Neutrophil (primary cell): ENCODE measurements around the gene CD55.

Experiments
- H3K27ac ChIP-seq: fragments of 200-600 bp; sonication (generic); 2 replicates; pipeline ENCODE4 v1.5.1; 2016; ENCODE audit warnings: mild to moderate bottlenecking, moderate library complexity
- H3K27me3 ChIP-seq: fragments of 200-600 bp; sonication (generic); 2 replicates; pipeline ENCODE4 v1.6.0; 2016; ENCODE audit warnings: mild to moderate bottlenecking
- H3K36me3 ChIP-seq: fragments of 200-600 bp; sonication (generic); 2 replicates; pipeline ENCODE4 v1.5.1; 2017
- H3K4me1 ChIP-seq, 2 experiments: fragments of 200-600 bp in 1 of 2; sonication (generic) in 1 of 2; 1 replicate in 1 of 2; 2 replicates in 1 of 2; pipeline versions ENCODE4 v1.5.1 to v1.6.1; 2013 to 2016; ENCODE audit warnings: low read depth in 1 of 2, low read length in 1 of 2, mild to moderate bottlenecking in 1 of 2, moderate library complexity in 1 of 2; ENCODE audit not compliant: control insufficient read depth in 1 of 2, insufficient read depth in 1 of 2
- H3K4me3 ChIP-seq, 2 experiments: fragments of 200-600 bp in 1 of 2; sonication (generic) in 1 of 2; 1 replicate in 1 of 2; 2 replicates in 1 of 2; pipeline ENCODE4 v1.5.1; 2013 to 2016; ENCODE audit warnings: low read depth in 1 of 2, low read length in 1 of 2, mild to moderate bottlenecking in 1 of 2, moderate library complexity in 1 of 2
- H3K9me3 ChIP-seq: fragments of 200-600 bp; sonication (generic); 2 replicates; pipeline ENCODE4 v1.5.1; 2016
- CTCF ChIP-seq: fragments of 200-600 bp; sonication (generic); IDR thresholded peaks from 2 replicates; pipeline ENCODE4 v1.5.1; 2016; ENCODE audit warnings: antibody characterized with exemption

The CD55 gene

GRCh38 chr1:207389728-207390464, 68.4 kb downstream of the CD55 start:
- Histone ChIP-seq H3K27ac (no peak overlapping the region), H3K4me3 (no peak overlapping the region), H3K9me3 (no peaks in the 10 kb centered on the region), H3K36me3 (no peaks in the 10 kb centered on the region), H3K27me3 (no peaks in the 10 kb centered on the region), H3K4me1 (no peaks in the 10 kb centered on the region)
- TF ChIP-seq CTCF = no peak

GRCh38 chr1:207393610-207394009, 72.1 kb downstream of the CD55 start:
- no peak for TF ChIP-seq CTCF
- Histone ChIP-seq H3K27me3 (no peaks in the 10 kb centered on the region), H3K36me3 (no peaks in the 10 kb centered on the region), H3K27ac (no peak overlapping the region), H3K4me1 (no peaks in the 10 kb centered on the region), H3K9me3 (no peaks in the 10 kb centered on the region), H3K4me3 (no peak overlapping the region)

- Histone ChIP-seq H3K27ac (no peak overlapping the region), H3K36me3 (no peaks in the 10 kb centered on the region), H3K9me3 (no peaks in the 10 kb centered on the region), H3K4me3 (no peak overlapping the region), H3K4me1 (no peaks in the 10 kb centered on the region), H3K27me3 (no peaks in the 10 kb centered on the region)
- TF ChIP-seq CTCF = no peak
Observed at GRCh38 chr1:207396168-207396746, 74.8 kb downstream of the CD55 start.

- H3K27me3 ChIP-seq = no peaks in the 10 kb centered on the region
- no peak overlapping the region for H3K4me3 ChIP-seq
- no peaks in the 10 kb centered on the region for H3K36me3 ChIP-seq
- H3K27ac ChIP-seq = no peak overlapping the region
- no peaks in the 10 kb centered on the region for H3K9me3 ChIP-seq
- TF ChIP-seq CTCF = no peak
- no peaks in the 10 kb centered on the region for H3K4me1 ChIP-seq
Observed at GRCh38 chr1:207397525-207397926, 76.0 kb downstream of the CD55 start.

GRCh38 chr1:207398986-207399385, 77.5 kb downstream of the CD55 start:
- H3K27me3 ChIP-seq = no peaks in the 10 kb centered on the region
- no peaks in the 10 kb centered on the region for H3K9me3 ChIP-seq
- H3K4me1 ChIP-seq = no peaks in the 10 kb centered on the region
- H3K27ac ChIP-seq = no peak overlapping the region
- H3K36me3 ChIP-seq = no peaks in the 10 kb centered on the region
- H3K4me3 ChIP-seq = no peak overlapping the region
- no peak for TF ChIP-seq CTCF
